Lung (tissue), 12 donors: ENCODE results near the gene PAFAH1B1. TPM values are rescaled to one million over a fixed set of nuclear protein-coding genes. Genes with fewer than 3 reads are reported as not detected.
"Not testable (repeated sequence)": the region's sequence is repeated elsewhere in the genome, so short reads cannot be mapped to it uniquely, and the experiment has no call there.

ENCODE experiments used
- ATAC-seq: fragments of 200-7000 bp; cut with Tn5 transposase; one replicate; pipeline ENCODE4 v1.9.1; 2020; ENCODE audit warnings: moderate number of reproducible peaks; ENCODE audit not compliant: insufficient read depth, low FRiP score
- DNase-seq, 3 donors: peaks; one replicate each; pipeline ENCODE4 v3.0.0-alpha.2; 2013 to 2017
- H3K27ac ChIP-seq, 2 donors: one replicate each; pipeline ENCODE4 v1.5.1; 2013; ENCODE audit warnings: mild to moderate bottlenecking in 2 of 2, moderate library complexity in 2 of 2, control low read depth in 1 of 2, inconsistent platforms in 1 of 2, low read depth in 1 of 2, low read length in 1 of 2
- H3K27me3 ChIP-seq, 3 donors: one replicate each; pipeline ENCODE4 v1.5.1; 2013; ENCODE audit warnings: low read length in 2 of 3; ENCODE audit not compliant: control insufficient read depth in 3 of 3, insufficient read depth in 3 of 3
- H3K36me3 ChIP-seq, 4 donors: one replicate each; pipeline ENCODE4 v1.5.1; 2013; ENCODE audit warnings: low read length in 4 of 4, mild to moderate bottlenecking in 1 of 4, moderate library complexity in 1 of 4; ENCODE audit not compliant: control insufficient read depth in 4 of 4, insufficient read depth in 4 of 4
- H3K4me1 ChIP-seq, 5 donors: one replicate each; pipeline ENCODE4 v1.5.1; 2013; ENCODE audit warnings: low read length in 5 of 5, mild to moderate bottlenecking in 2 of 5, moderate library complexity in 1 of 5; ENCODE audit not compliant: control insufficient read depth in 5 of 5, insufficient read depth in 5 of 5
- H3K4me3 ChIP-seq: one replicate; pipeline ENCODE4 v1.5.1; 2013; ENCODE audit warnings: mild to moderate bottlenecking, control low read depth, moderate library complexity
- H3K9ac ChIP-seq, 2 donors: one replicate each; pipeline ENCODE4 v1.5.1; 2013; ENCODE audit warnings: low read length in 2 of 2, control low read depth in 1 of 2; ENCODE audit not compliant: insufficient read depth in 1 of 2
- H3K9me3 ChIP-seq, 4 donors: one replicate each; pipeline ENCODE4 v1.5.1; 2013; ENCODE audit warnings: low read length in 3 of 4, mild to moderate bottlenecking in 1 of 4, moderate library complexity in 1 of 4; ENCODE audit not compliant: control insufficient read depth in 4 of 4, insufficient read depth in 3 of 4
- WGBS, 2 donors: extraction: QIAGEN DNeasy Blood & Tissue Kit; methylation state at CpG; one replicate each; pipeline ENCODE4 v1.1.7; 2013; 5-methylcytosine and 5-hydroxymethylcytosine counted together
- polyA plus RNA-seq, 2 donors: library from polyadenylated mRNA; stranded (reverse); fragments of 200-250 nt; gene quantifications; one replicate each; pipeline ENCODE4 v1.2.1, GENCODE V29; 2013
- total RNA-seq, 2 donors: library from RNA; depleted of rRNA in 1 of 2; stranded (reverse); fragments of >200 nt in 1 of 2; gene quantifications; one replicate each; pipeline ENCODE4 v1.2.1, GENCODE V29; 2014 to 2021
- TF ChIP-seq, protein P1 (sequence below): IDR thresholded peaks from 2 replicates; pipeline ENCODE4 v1.5.1; 2012; ENCODE audit warnings: mild to moderate bottlenecking; ENCODE audit errors: control extremely low read depth, extremely low read depth
- donor health status: control.
- donor health status: control.
- donor health status: Bipolar disorder and iron deficiency.
- donor health status: healthy.
- donor health status: DM: yes; HTN: yes; CAD: no.

The PAFAH1B1 gene
- total and polyA plus RNA-seq, 4 donors = 53.4 to 182 (median 85.5) TPM

DNA sequence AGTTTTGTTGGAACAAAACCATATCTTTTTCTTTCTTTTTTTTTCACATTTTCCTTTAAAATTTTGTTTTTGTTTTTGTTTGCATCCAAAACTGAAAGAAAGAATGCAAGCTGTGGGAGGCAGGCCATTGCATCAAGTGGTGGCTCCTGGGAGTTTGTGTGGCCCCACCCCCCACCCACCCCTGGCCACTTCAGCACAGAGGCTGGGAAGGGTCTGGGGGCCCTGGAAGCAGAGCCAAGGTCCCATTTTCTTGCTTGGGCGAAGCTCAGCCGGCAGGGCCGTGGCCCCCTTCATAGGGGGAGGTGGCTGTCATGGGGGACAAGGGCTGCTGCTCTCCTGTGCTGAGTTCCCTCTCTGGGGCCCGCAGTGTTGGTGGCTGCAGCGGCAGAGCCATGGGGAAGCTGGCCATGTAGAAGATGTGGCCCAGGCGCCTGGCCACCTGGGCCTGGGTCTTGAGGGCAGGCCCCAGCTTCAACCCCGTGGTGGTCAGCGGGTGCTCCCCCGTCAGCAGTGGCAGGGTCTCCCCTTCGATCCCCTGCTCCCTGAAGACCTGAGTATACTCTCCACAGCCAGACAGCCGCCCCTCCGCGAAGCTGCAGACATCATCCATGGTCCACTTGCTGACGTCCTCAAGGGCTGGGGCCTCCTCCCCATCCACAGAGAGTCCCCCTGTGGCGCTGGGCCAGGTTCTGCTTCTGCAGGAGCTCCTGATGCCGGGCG, 19.8 kb downstream of the PAFAH1B1 start:
- no peak for DNase-seq
- TF ChIP-seq, protein P1, sequence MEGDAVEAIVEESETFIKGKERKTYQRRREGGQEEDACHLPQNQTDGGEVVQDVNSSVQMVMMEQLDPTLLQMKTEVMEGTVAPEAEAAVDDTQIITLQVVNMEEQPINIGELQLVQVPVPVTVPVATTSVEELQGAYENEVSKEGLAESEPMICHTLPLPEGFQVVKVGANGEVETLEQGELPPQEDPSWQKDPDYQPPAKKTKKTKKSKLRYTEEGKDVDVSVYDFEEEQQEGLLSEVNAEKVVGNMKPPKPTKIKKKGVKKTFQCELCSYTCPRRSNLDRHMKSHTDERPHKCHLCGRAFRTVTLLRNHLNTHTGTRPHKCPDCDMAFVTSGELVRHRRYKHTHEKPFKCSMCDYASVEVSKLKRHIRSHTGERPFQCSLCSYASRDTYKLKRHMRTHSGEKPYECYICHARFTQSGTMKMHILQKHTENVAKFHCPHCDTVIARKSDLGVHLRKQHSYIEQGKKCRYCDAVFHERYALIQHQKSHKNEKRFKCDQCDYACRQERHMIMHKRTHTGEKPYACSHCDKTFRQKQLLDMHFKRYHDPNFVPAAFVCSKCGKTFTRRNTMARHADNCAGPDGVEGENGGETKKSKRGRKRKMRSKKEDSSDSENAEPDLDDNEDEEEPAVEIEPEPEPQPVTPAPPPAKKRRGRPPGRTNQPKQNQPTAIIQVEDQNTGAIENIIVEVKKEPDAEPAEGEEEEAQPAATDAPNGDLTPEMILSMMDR = no peak
- 94 to 96% methylated on average over 17 of the region's 17 CpGs for WGBS, 2 donors
- peaks cover 0 to 3% (median under 1%) of the 10 kb centered on the region in 4 donors for H3K36me3 ChIP-seq
- no peak overlapping the region for H3K27ac ChIP-seq
- no peaks in the 10 kb centered on the region for H3K9me3 ChIP-seq
- H3K9ac ChIP-seq = no peak overlapping the region
- H3K4me3 ChIP-seq = no peak overlapping the region
- no peak for ATAC-seq
- H3K27me3 ChIP-seq = no peaks in the 10 kb centered on the region
- peaks cover 0 to 17% (median 2%) of the 10 kb centered on the region in 5 donors for H3K4me1 ChIP-seq

DNA sequence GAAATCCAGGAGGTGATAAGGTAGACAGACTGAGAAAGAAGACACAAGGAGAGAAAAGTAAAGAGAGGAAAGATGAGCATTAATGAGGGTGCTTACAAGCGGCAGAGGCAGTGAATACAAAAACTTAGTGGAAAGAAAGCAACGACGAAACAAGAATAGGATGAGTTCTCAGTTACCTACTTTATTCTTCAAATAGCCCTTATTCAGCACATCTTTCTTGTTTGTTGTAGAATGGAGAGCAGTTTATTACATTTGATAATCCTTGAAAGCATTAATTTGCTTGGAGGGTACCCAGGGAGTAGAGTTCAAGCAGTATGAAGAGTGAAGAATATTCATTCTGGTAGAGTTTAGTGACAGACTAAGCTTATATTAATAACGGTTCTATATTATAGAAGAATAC, 22.4 kb downstream of the PAFAH1B1 start:
- no peak overlapping the region for H3K27ac ChIP-seq
- TF ChIP-seq, protein P1 = no peak
- DNase-seq (no peak), ATAC-seq (no peak)
- no peaks in the 10 kb centered on the region for H3K27me3 ChIP-seq
- peaks cover 0 to 3% (median under 1%) of the 10 kb centered on the region in 4 donors for H3K36me3 ChIP-seq
- H3K4me3 ChIP-seq = no peak overlapping the region
- no peak overlapping the region for H3K9ac ChIP-seq
- H3K9me3 ChIP-seq = no peaks in the 10 kb centered on the region
- peaks cover 0 to 13% (median 2%) of the 10 kb centered on the region in 5 donors for H3K4me1 ChIP-seq
- WGBS, 2 donors = 95 to 98% methylated on average over 4 of the region's 4 CpGs

DNA sequence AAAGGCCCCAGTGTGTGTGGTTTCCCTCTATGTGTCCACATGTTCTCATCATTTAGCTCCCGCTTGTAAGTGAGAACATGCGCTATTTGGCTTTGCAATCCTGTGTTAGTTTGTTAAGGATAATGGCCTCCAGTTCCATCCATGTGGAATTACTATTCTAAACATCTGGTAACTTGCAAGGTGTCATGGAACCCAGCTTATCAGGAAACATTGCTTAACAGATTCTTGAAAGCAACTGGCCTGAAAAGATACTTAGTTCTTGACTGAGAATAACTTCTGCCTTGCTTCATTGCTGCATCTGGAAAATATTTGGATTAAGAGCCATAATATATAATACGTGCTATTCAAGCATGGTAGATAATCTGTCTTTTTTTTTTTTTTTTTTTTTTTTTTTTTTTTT, 27.8 kb downstream of the PAFAH1B1 start:
- WGBS, 2 donors = 90 to 94% methylated on average over 3 of the region's 3 CpGs
- Histone ChIP-seq H3K27me3 (no peaks in the 10 kb centered on the region), H3K27ac (no peak overlapping the region), H3K9me3 (no peaks in the 10 kb centered on the region), H3K4me3 (no peak overlapping the region), H3K9ac (no peak overlapping the region), H3K36me3 (peaks cover 0 to 2% (median 0%) of the 10 kb centered on the region in 4 donors), H3K4me1 (peaks cover 0 to 12% (median 6%) of the 10 kb centered on the region in 5 donors)
- ATAC-seq (no peak), DNase-seq (peak in 1 of 3 donors; percentile 6)
- TF ChIP-seq, protein P1 = no peak

DNA sequence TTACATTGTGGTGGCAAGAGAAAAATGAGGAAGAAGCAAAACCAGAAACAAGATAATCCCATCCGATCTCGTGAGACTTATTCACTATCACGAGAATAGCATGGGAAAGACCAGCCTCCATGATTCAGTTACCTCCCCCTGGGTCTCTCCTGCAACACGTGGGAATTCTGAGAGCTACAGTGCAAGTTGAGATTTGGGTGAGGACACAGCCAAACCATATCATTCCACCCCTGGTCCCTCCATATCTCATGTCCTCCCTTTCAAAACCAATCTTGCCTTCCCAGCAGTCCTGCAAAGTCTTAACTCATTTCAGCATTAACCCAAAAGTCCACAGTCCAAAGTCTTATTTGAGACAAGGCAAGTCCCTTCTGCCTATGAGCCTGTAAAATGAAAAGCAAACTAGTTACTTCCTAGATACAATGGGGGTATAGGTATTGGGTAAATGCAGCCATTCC, 28.5 kb downstream of the PAFAH1B1 start:
- peaks cover 0 to 12% (median 5%) of the 10 kb centered on the region in 5 donors for H3K4me1 ChIP-seq
- H3K9ac ChIP-seq, ATAC-seq, H3K27ac ChIP-seq, H3K36me3 ChIP-seq, H3K27me3 ChIP-seq, DNase-seq, H3K4me3 ChIP-seq, H3K9me3 ChIP-seq: not testable (repeated sequence)
- 80 to 88% methylated on average over 4 of the region's 4 CpGs for WGBS, 2 donors

DNA sequence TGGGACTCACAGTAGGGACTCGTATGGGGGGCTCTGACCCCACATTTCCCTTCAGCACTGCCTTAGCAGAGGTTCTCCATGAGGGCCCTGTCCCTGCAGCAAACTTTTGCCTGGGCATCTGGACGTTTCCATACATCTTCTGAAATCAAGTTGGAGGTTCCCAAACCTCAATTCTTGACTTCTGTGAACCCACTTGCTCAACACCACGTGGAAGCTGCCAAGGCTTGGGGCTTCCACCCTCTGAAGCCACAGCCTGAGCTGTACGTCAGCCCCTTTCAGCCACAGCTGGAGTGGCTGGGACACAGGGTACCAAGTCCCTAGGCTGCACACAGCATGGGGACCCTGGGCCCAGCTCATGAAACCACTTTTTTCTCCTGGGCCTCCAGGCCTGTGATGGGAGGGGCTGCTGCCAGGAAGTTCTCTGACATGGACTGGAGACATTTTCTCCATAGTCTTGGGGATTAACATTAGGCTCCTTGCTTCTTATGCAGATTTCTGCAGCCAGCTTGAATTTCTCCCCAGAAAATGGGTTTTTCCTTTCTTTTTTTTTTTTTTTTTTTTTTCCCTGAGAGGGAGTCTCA, 29.4 kb downstream of the PAFAH1B1 start:
- not testable (repeated sequence) for H3K27ac ChIP-seq, H3K27me3 ChIP-seq, H3K9me3 ChIP-seq, ATAC-seq, H3K9ac ChIP-seq, H3K36me3 ChIP-seq, DNase-seq, H3K4me3 ChIP-seq
- H3K4me1 ChIP-seq = peaks cover 0 to 12% (median 5%) of the 10 kb centered on the region in 5 donors
- 54 to 80% methylated on average over 4 of the region's 4 CpGs for WGBS, 2 donors
